ENCODE results near the gene DAPK2.

The DAPK2 gene

DNA sequence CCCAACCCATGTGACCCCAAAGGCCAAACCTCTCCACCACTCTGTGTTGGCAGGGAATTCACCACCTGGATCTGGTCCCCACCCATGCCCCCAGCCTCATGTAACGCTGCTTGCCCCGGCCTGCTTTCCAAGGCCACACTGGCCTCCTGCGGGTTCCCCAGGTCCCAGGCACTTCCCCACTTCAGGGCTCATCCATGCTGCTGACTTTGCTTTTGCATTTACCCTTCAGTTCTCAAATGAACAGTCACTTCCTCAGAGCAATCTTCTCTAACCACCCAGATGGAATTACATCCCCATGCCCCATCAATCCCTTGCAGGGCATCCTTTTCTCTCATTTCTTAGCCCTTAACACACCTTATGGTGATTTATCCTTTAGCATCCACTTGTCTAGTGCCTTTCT is 9.2 kb downstream of the DAPK2 start:
- H3K9ac ChIP-seq (ENCODE audit: low read depth, low read length) = no peak overlapping the region
- H2AFZ ChIP-seq (ENCODE audit: low read depth, low read length) = no peak overlapping the region
- H3K4me2 ChIP-seq (ENCODE audit: insufficient read depth, low read length) = no peak overlapping the region
- H3K4me1 ChIP-seq (ENCODE audit: insufficient read depth, low read length) = no peaks in the 10 kb centered on the region
- no peaks in the 10 kb centered on the region for H3K79me2 ChIP-seq (ENCODE audit: insufficient read depth, low read length)
- no peak overlapping the region for H3K27ac ChIP-seq (ENCODE audit: low read length)
- H3K9me3 ChIP-seq (ENCODE audit: insufficient read depth, low read length, severe bottlenecking) = no peaks in the 10 kb centered on the region
- ATAC-seq (ENCODE audit: insufficient read depth, low read depth) (no peak), DNase-seq (no peak)
- no peaks in the 10 kb centered on the region for H3K36me3 ChIP-seq (ENCODE audit: insufficient read depth, low read length)
- H3K27me3 ChIP-seq (ENCODE audit: insufficient read depth, low read length, poor library complexity) = no peaks in the 10 kb centered on the region
- TF ChIP-seq EZH2 (IDR thresholded peaks at IDR 0.05; ENCODE audit: borderline replicate concordance, low read depth, low read length, severe bottlenecking) (no peak), CTCF (IDR thresholded peaks at IDR 0.05; ENCODE audit: borderline replicate concordance, extremely low read depth, low read length, poor library complexity, severe bottlenecking) (no peak)
- H4K20me1 ChIP-seq (ENCODE audit: insufficient read depth, low read length) = no peaks in the 10 kb centered on the region
- no peak overlapping the region for H3K4me3 ChIP-seq (ENCODE audit: low read depth in 1 of 2, low read length in 2 of 2)

DNA sequence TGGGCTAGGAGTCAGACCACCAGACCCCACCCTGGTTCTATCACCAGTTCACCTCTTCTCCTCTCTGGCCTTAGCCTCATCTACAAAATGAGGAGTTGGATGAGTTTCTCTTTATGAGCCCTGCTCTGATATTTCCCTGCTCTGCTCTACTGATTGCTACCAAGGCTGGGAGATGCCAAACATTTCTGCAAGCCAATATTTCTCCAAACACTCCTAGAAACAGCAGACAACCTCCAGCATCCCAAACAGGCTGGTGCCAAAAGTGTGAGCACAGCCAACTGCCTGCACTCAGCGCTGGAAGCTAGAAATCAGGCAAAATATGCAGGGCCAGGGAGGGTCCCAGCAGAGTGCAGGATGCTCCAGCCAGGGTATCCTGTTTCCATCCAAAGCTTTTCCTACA is 10.8 kb downstream of the DAPK2 start:
- H3K27ac ChIP-seq (ENCODE audit: low read length) = no peak overlapping the region
- H3K9me3 ChIP-seq (ENCODE audit: insufficient read depth, low read length, severe bottlenecking) = no peaks in the 10 kb centered on the region
- H3K9ac ChIP-seq (ENCODE audit: low read depth, low read length) = no peak overlapping the region
- no peaks in the 10 kb centered on the region for H3K27me3 ChIP-seq (ENCODE audit: insufficient read depth, low read length, poor library complexity)
- no peaks in the 10 kb centered on the region for H4K20me1 ChIP-seq (ENCODE audit: insufficient read depth, low read length)
- DNase-seq (no peak), ATAC-seq (ENCODE audit: insufficient read depth, low read depth) (no peak)
- H3K36me3 ChIP-seq (ENCODE audit: insufficient read depth, low read length) = no peaks in the 10 kb centered on the region
- H3K79me2 ChIP-seq (ENCODE audit: insufficient read depth, low read length) = no peaks in the 10 kb centered on the region
- no peak overlapping the region for H2AFZ ChIP-seq (ENCODE audit: low read depth, low read length)
- no peak overlapping the region for H3K4me3 ChIP-seq (ENCODE audit: low read depth in 1 of 2, low read length in 2 of 2)
- H3K4me1 ChIP-seq (ENCODE audit: insufficient read depth, low read length) = no peaks in the 10 kb centered on the region
- H3K4me2 ChIP-seq (ENCODE audit: insufficient read depth, low read length) = no peak overlapping the region
- TF ChIP-seq EZH2 (IDR thresholded peaks at IDR 0.05; ENCODE audit: borderline replicate concordance, low read depth, low read length, severe bottlenecking) (no peak), CTCF (IDR thresholded peaks at IDR 0.05; ENCODE audit: borderline replicate concordance, extremely low read depth, low read length, poor library complexity, severe bottlenecking) (no peak)

GRCh38 chr15:64034519-64034918 is 11.8 kb downstream of the DAPK2 start:
- Histone ChIP-seq H3K9me3 (ENCODE audit: insufficient read depth, low read length, severe bottlenecking) (no peaks in the 10 kb centered on the region), H3K4me2 (ENCODE audit: insufficient read depth, low read length) (no peak overlapping the region), H3K27me3 (ENCODE audit: insufficient read depth, low read length, poor library complexity) (no peaks in the 10 kb centered on the region), H3K27ac (ENCODE audit: low read length) (no peak overlapping the region), H3K4me3 (ENCODE audit: low read depth in 1 of 2, low read length in 2 of 2) (no peak overlapping the region), H3K9ac (ENCODE audit: low read depth, low read length) (no peak overlapping the region), H4K20me1 (ENCODE audit: insufficient read depth, low read length) (no peaks in the 10 kb centered on the region), H2AFZ (ENCODE audit: low read depth, low read length) (no peak overlapping the region), H3K79me2 (ENCODE audit: insufficient read depth, low read length) (no peaks in the 10 kb centered on the region), H3K36me3 (ENCODE audit: insufficient read depth, low read length) (no peaks in the 10 kb centered on the region), H3K4me1 (ENCODE audit: insufficient read depth, low read length) (no peaks in the 10 kb centered on the region)
- TF ChIP-seq EZH2 (IDR thresholded peaks at IDR 0.05; ENCODE audit: borderline replicate concordance, low read depth, low read length, severe bottlenecking) (no peak), CTCF (IDR thresholded peaks at IDR 0.05; ENCODE audit: borderline replicate concordance, extremely low read depth, low read length, poor library complexity, severe bottlenecking) (no peak)
- ATAC-seq (ENCODE audit: insufficient read depth, low read depth) (no peak), DNase-seq (no peak)

DNA sequence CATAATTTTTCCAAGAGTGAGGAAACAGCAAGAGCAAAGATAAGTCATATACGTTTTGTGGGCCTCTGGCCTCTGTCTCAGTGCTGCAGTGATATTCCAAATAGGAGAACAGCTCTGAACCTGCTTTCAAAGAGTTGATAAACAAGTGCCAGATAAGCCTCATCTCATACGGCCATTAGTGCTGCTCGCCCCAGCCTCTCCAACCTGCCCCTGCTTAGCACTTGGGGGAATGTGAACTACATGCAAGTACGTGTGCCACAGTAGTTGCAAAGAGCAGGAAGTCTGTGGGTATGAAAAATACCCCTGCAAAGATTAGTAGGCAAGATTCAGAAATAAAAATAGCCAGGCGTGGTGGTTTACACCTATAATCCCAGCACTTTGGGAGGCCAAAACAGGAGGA is 14.0 kb downstream of the DAPK2 start:
- no peak for DNase-seq
- Histone ChIP-seq H4K20me1 (ENCODE audit: insufficient read depth, low read length) (no peaks in the 10 kb centered on the region), H2AFZ (ENCODE audit: low read depth, low read length) (no peak overlapping the region), H3K27me3 (ENCODE audit: insufficient read depth, low read length, poor library complexity) (no peaks in the 10 kb centered on the region), H3K4me2 (ENCODE audit: insufficient read depth, low read length) (no peak overlapping the region), H3K27ac (ENCODE audit: low read length) (no peak overlapping the region), H3K4me1 (ENCODE audit: insufficient read depth, low read length) (no peaks in the 10 kb centered on the region), H3K4me3 (ENCODE audit: low read depth in 1 of 2, low read length in 2 of 2) (no peak overlapping the region), H3K79me2 (ENCODE audit: insufficient read depth, low read length) (no peaks in the 10 kb centered on the region), H3K36me3 (ENCODE audit: insufficient read depth, low read length) (no peaks in the 10 kb centered on the region), H3K9ac (ENCODE audit: low read depth, low read length) (no peak overlapping the region), H3K9me3 (ENCODE audit: insufficient read depth, low read length, severe bottlenecking) (no peaks in the 10 kb centered on the region)
- no peak for ATAC-seq (ENCODE audit: insufficient read depth, low read depth)
- TF ChIP-seq EZH2 (IDR thresholded peaks at IDR 0.05; ENCODE audit: borderline replicate concordance, low read depth, low read length, severe bottlenecking) = no peak
- no peak for TF ChIP-seq CTCF (IDR thresholded peaks at IDR 0.05; ENCODE audit: borderline replicate concordance, extremely low read depth, low read length, poor library complexity, severe bottlenecking)
